ENCODE results near the gene DNHD1. TPM values are rescaled to one million over a fixed set of nuclear protein-coding genes. Genes with fewer than 3 reads are reported as not detected.

Gene DNHD1
- total RNA-seq, 1 donor from 2014 or later, result 4.4 TPM

GRCh38 chr11:6576471-6577373, 79.6 kb downstream of the DNHD1 start:
- H3K27me3 ChIP-seq (ENCODE audit: low read depth), result no peaks in the 10 kb centered on the region
- no peaks in the 10 kb centered on the region for H3K9me3 ChIP-seq (replicated peaks)
- intact Hi-C loops (cut with micrococcal nuclease), result no loop called here
- TF ChIP-seq CTCF (IDR thresholded peaks at IDR 0.05; ENCODE audit: borderline replicate concordance), result no peak
- DNase-seq, result no peak
- peaks cover 38% of the 10 kb centered on the region for H3K4me1 ChIP-seq
- H3K4me3 ChIP-seq, result no peak overlapping the region
- peak overlapping the region; percentile 60 for H3K27ac ChIP-seq (replicated peaks)
- H3K36me3 ChIP-seq, result no peaks in the 10 kb centered on the region

GRCh38 chr11:6578134-6578533, 81.1 kb downstream of the DNHD1 start:
- H3K36me3 ChIP-seq, result no peaks in the 10 kb centered on the region
- peaks cover 38% of the 10 kb centered on the region for H3K4me1 ChIP-seq
- no peaks in the 10 kb centered on the region for H3K27me3 ChIP-seq (ENCODE audit: low read depth)
- no peak for DNase-seq
- intact Hi-C loops (cut with micrococcal nuclease), result no loop called here
- no peak for TF ChIP-seq CTCF (IDR thresholded peaks at IDR 0.05; ENCODE audit: borderline replicate concordance)
- H3K27ac ChIP-seq (replicated peaks), result no peak overlapping the region
- H3K4me3 ChIP-seq, result no peak overlapping the region
- peaks cover 14% of the 10 kb centered on the region for H3K9me3 ChIP-seq (replicated peaks)

- Histone ChIP-seq H3K9me3 (replicated peaks) (peaks cover 29% of the 10 kb centered on the region), H3K4me1 (peaks cover 38% of the 10 kb centered on the region), H3K27me3 (ENCODE audit: low read depth) (no peaks in the 10 kb centered on the region), H3K36me3 (peaks cover 5% of the 10 kb centered on the region), H3K4me3 (no peak overlapping the region), H3K27ac (replicated peaks) (peak overlapping the region; percentile 13)
- no peak for DNase-seq
- intact Hi-C loops (cut with micrococcal nuclease), result no loop called here
- TF ChIP-seq CTCF (IDR thresholded peaks at IDR 0.05; ENCODE audit: borderline replicate concordance), result no peak
These were observed 82.6 kb downstream of the DNHD1 start for GRCh38 chr11:6579681-6580080.

GRCh38 chr11:6583584-6583983, 86.5 kb downstream of the DNHD1 start:
- Histone ChIP-seq H3K4me3 (no peak overlapping the region), H3K36me3 (peaks cover 6% of the 10 kb centered on the region), H3K27me3 (ENCODE audit: low read depth) (no peaks in the 10 kb centered on the region), H3K9me3 (replicated peaks) (peaks cover 31% of the 10 kb centered on the region), H3K27ac (replicated peaks) (no peak overlapping the region), H3K4me1 (peaks cover 35% of the 10 kb centered on the region)
- no peak for DNase-seq
- TF ChIP-seq CTCF (IDR thresholded peaks at IDR 0.05; ENCODE audit: borderline replicate concordance), result no peak
- intact Hi-C loops (cut with micrococcal nuclease), result no loop called here

GRCh38 chr11:6584528-6584927, 87.4 kb downstream of the DNHD1 start:
- Histone ChIP-seq H3K27ac (replicated peaks) (no peak overlapping the region), H3K36me3 (peaks cover 6% of the 10 kb centered on the region), H3K4me3 (no peak overlapping the region), H3K9me3 (replicated peaks) (peaks cover 31% of the 10 kb centered on the region), H3K27me3 (ENCODE audit: low read depth) (no peaks in the 10 kb centered on the region), H3K4me1 (peaks cover 28% of the 10 kb centered on the region)
- intact Hi-C loops (cut with micrococcal nuclease), result no loop called here
- no peak for DNase-seq
- TF ChIP-seq CTCF (IDR thresholded peaks at IDR 0.05; ENCODE audit: borderline replicate concordance), result no peak
